Activated CD4-positive, alpha-beta memory T cell treated with anti-CD3 and anti-CD28 coated beads for 36 hours (primary cell): Measurements from ENCODE around the gene ABCC1. TPM values are rescaled to one million over a fixed set of nuclear protein-coding genes. Genes with fewer than 3 reads are reported as not detected.
A peak's percentile ranks its signal among the peaks of the same experiment; 100 is the strongest.

ENCODE experiments used
- CTCF ChIA-PET: fragments of 350-600 bp; sonication (Branson Sonifier 250); formaldehyde crosslinking; loops from one replicate; lab custom pipeline; 2021; ENCODE audit warnings: antibody characterized with exemption, inconsistent platforms; lab: Charles Lee
- POLR2A ChIA-PET: fragments of 350-600 bp; sonication (Branson Sonifier 250); formaldehyde crosslinking; loops from one replicate; lab custom pipeline; 2021; ENCODE audit warnings: antibody characterized with exemption; lab: Charles Lee
- DNase-seq: peaks from one replicate; pipeline ENCODE4 v3.0.0-alpha.2; 2020
- H3K27ac Mint-ChIP-seq: one replicate; pipeline ENCODE4 v1.8.0; 2021; ENCODE audit warnings: mixed read lengths
- H3K27me3 Mint-ChIP-seq: one replicate; pipeline ENCODE4 v1.8.0; 2021; ENCODE audit warnings: mixed read lengths
- H3K36me3 Mint-ChIP-seq: one replicate; pipeline ENCODE4 v1.8.0; 2021; ENCODE audit warnings: mixed read lengths
- H3K4me1 Mint-ChIP-seq: one replicate; pipeline ENCODE4 v1.8.0; 2021; ENCODE audit warnings: low read depth, mixed read lengths
- H3K4me3 Mint-ChIP-seq: one replicate; pipeline ENCODE4 v1.8.0; 2021; ENCODE audit warnings: mild to moderate bottlenecking, mixed read lengths
- H3K9me3 Mint-ChIP-seq: one replicate; pipeline ENCODE4 v1.8.0; 2021; ENCODE audit warnings: mixed read lengths
- intact Hi-C: fragments of 100-400 bp; cut with micrococcal nuclease; formaldehyde crosslinking; loops from one replicate; pipeline ENCODE4 v1.15.1; 2023
- total RNA-seq, 2 experiments: library from RNA; stranded (reverse); gene quantifications; one replicate each; pipeline ENCODE4 v1.2.3, GENCODE V29; 2021

Gene ABCC1
- total RNA-seq, 2 experiments from 2014 or later = 49.1 to 50.3 TPM

- CTCF ChIA-PET = no interaction called here
- peaks cover 48% of the 10 kb centered on the region for H3K36me3 Mint-ChIP-seq
Observed at GRCh38 chr16:16018705-16019104, 69.3 kb downstream of the ABCC1 start.

DNA sequence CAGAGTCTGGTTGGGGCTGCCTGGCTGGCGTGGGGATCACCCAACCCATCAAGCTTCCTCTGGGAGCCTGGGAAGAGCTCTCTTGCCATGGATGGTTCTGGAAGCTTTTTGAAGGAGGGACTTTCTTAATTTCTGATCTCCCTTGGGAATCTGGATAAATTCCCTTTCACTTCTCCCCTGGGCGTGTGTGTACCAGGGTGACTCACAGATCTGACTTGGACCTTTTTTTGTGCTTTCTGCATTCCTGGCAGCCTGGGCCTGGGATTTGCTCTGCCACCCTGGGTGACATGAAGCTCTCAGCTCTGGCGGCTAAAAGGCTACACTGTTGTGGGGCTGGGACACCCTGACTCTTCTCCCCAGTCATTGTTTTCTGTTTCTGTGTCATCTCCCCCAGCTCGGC lies 70.1 kb downstream of the ABCC1 start:
- no peak overlapping the region for H3K4me3 Mint-ChIP-seq
- intact Hi-C loops = no loop called here
- H3K4me1 Mint-ChIP-seq = peaks cover 26% of the 10 kb centered on the region
- peaks cover 50% of the 10 kb centered on the region for H3K36me3 Mint-ChIP-seq
- H3K27me3 Mint-ChIP-seq = no peaks in the 10 kb centered on the region
- H3K9me3 Mint-ChIP-seq = no peaks in the 10 kb centered on the region
- ChIA-PET POLR2A (no interaction called here), CTCF (no interaction called here)
- DNase-seq = no peak
- peak overlapping the region; percentile 8 for H3K27ac Mint-ChIP-seq

More at GRCh38 chr16:16018705-16019104, 69.3 kb downstream of the ABCC1 start:
- H3K27ac Mint-ChIP-seq = no peak overlapping the region
- no peak for DNase-seq
- intact Hi-C loops = no loop called here
- H3K4me1 Mint-ChIP-seq = peaks cover 18% of the 10 kb centered on the region
- no peaks in the 10 kb centered on the region for H3K27me3 Mint-ChIP-seq
- POLR2A ChIA-PET = no interaction called here
- no peaks in the 10 kb centered on the region for H3K9me3 Mint-ChIP-seq
- H3K4me3 Mint-ChIP-seq = no peak overlapping the region

DNA sequence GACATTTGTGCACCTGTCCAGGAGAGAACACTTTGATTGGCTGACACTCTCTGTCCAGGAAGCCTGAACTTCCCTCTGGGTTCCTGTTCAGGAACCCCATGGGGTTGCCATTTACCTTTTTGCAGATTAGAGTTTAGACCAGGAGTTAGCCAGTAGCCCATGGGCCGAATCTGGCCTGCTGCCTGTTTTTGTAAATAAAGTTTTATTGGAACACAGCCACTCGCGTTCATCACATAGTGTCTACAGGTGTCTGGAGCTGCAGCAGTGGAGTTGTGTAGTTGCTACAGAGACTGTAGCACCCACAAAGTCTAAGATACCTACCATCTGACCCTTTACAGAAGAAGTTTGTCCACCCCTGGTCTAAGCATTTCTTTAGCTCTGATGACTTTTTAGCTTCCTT lies 70.9 kb downstream of the ABCC1 start:
- intact Hi-C loops = no loop called here
- Mint-ChIP-seq H3K4me1 (peaks cover 34% of the 10 kb centered on the region), H3K27ac (no peak overlapping the region), H3K4me3 (no peak overlapping the region), H3K27me3 (no peaks in the 10 kb centered on the region), H3K9me3 (no peaks in the 10 kb centered on the region), H3K36me3 (peaks cover 47% of the 10 kb centered on the region)
- CTCF ChIA-PET = no interaction called here
- no peak for DNase-seq
- POLR2A ChIA-PET = interaction anchor here (0.6 kb wide), 1 partner anchor 14 kb away, joined by 3 read pairs; no protein-coding TSS in a partner anchor

DNA sequence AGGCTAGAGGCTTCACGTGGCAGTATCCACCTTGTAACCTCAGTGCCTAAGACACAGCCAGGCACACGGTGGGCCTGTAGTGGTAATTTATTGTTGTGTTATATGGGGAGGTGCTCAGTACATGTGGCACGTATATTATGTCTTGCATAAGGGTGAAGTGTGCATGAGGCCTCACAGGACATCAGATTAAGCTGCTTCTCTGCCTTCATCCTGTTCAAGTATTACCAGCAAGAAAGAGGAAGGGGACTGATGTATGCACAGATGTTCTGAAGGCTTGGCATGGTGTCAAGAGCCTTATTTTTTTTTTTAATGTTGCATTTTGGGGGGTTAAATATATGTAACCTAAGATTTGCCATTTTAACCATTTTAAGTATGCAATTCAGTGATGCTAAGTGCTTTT lies 71.6 kb downstream of the ABCC1 start:
- H3K27me3 Mint-ChIP-seq = no peaks in the 10 kb centered on the region
- H3K4me1 Mint-ChIP-seq = peaks cover 41% of the 10 kb centered on the region
- DNase-seq = no peak
- intact Hi-C loops = no loop called here
- no peak overlapping the region for H3K27ac Mint-ChIP-seq
- CTCF ChIA-PET = interaction anchor here (0.6 kb wide), 1 partner anchor 1420 kb away, joined by 3 read pairs; no protein-coding TSS in a partner anchor
- no peaks in the 10 kb centered on the region for H3K9me3 Mint-ChIP-seq
- no peak overlapping the region for H3K4me3 Mint-ChIP-seq
- H3K36me3 Mint-ChIP-seq = peaks cover 42% of the 10 kb centered on the region
- POLR2A ChIA-PET = interaction anchor here (0.6 kb wide), 1 partner anchor 15 kb away, joined by 3 read pairs; no protein-coding TSS in a partner anchor

DNA sequence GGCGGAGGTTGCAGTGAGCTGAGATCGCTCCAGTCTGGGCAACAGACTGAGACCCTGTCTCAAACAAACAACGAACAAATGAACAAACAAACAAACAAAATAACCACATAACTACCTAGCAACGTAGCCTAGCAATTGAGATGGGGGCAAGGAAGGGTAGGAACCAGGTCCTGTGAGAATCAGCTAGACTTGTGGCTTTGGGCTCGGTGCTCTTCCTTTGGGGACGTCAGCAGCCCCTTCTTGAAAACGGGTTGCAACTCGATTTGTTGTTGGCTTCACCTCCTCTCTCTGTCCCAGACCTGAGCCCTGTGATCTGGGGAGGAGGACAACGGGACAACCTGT lies 72.2 kb downstream of the ABCC1 start:
- ChIA-PET POLR2A (interaction anchor here (0.6 kb wide), 1 partner anchor 69 kb away, joined by 3 read pairs; no protein-coding TSS in a partner anchor), CTCF (no interaction called here)
- H3K27ac Mint-ChIP-seq = no peak overlapping the region
- H3K4me1 Mint-ChIP-seq = peaks cover 41% of the 10 kb centered on the region
- intact Hi-C loops = no loop called here
- H3K4me3 Mint-ChIP-seq = no peak overlapping the region
- no peaks in the 10 kb centered on the region for H3K27me3 Mint-ChIP-seq
- no peak for DNase-seq
- H3K9me3 Mint-ChIP-seq = no peaks in the 10 kb centered on the region
- H3K36me3 Mint-ChIP-seq = peaks cover 38% of the 10 kb centered on the region

- intact Hi-C loops = no loop called here
- Mint-ChIP-seq H3K9me3 (no peaks in the 10 kb centered on the region), H3K27ac (no peak overlapping the region), H3K36me3 (peaks cover 34% of the 10 kb centered on the region), H3K4me1 (peaks cover 44% of the 10 kb centered on the region), H3K4me3 (no peak overlapping the region), H3K27me3 (no peaks in the 10 kb centered on the region)
- CTCF ChIA-PET = interaction anchor here (0.7 kb wide), 1 partner anchor 110 kb away, joined by 3 read pairs; no protein-coding TSS in a partner anchor
- no peak for DNase-seq
- POLR2A ChIA-PET = interaction anchor here (0.6 kb wide), 1 partner anchor 70 kb away, joined by 3 read pairs; no protein-coding TSS in a partner anchor
Observed at GRCh38 chr16:16021988-16022682, 72.7 kb downstream of the ABCC1 start.

GRCh38 chr16:16022683-16023064 lies 73.3 kb downstream of the ABCC1 start:
- CTCF ChIA-PET = interaction anchor here (0.7 kb wide), 1 partner anchor 109 kb away, joined by 3 read pairs; no protein-coding TSS in a partner anchor
- Mint-ChIP-seq H3K36me3 (peaks cover 33% of the 10 kb centered on the region), H3K27ac (no peak overlapping the region), H3K4me3 (no peak overlapping the region), H3K4me1 (peaks cover 43% of the 10 kb centered on the region), H3K9me3 (no peaks in the 10 kb centered on the region), H3K27me3 (no peaks in the 10 kb centered on the region)
- intact Hi-C loops = no loop called here
- POLR2A ChIA-PET = no interaction called here
- DNase-seq = no peak

DNA sequence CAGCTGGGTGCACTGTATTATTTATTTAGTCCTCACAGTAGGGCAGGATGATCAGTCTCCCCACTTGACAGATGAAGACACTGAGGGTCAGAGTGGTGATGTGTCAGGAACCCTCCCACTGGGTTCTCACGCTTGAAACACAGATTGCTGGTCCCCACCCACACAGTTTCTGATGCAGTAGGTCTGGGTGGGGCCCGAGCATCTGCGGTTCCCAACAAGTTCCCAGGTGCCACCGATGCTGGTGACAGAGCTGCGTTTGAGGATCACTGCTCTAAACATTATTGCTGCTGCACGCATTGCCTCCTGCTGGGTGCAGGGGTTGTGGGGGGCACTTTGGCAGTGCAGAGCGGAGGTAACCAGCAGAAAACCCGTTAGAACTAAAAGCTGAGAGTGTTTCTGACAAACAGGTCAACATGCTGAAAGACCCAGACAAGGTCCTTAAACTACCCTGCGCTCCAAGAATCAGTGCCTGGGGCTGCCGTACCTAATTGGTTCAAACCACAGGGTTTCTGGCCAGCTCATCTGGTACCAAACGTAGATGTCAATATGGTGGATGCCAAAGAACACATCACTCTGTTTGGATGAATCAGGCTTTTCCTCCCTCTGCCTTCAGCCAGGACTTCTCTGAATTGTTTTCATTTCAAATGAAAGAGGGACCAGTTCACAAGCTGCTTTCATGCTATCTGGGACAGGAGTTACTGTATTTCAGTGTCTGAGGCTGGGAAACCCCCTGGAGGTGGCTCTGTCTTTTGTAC lies 76.0 kb downstream of the ABCC1 start:
- intact Hi-C loops = loop anchor here (1.0 to 2.0 kb wide), 5 partner anchors 64 to 435 kb away; partner anchors contain the start of gene CEP20
- POLR2A ChIA-PET = interaction anchor here (1.1 to 1.8 kb wide), 4 partner anchors 9 to 137 kb away, joined by 3 to 5 read pairs (median 4); partner anchors contain the start of gene CEP20
- no peaks in the 10 kb centered on the region for H3K27me3 Mint-ChIP-seq
- DNase-seq = peak; percentile 86
- peak overlapping the region; percentile 97 for H3K27ac Mint-ChIP-seq
- H3K4me1 Mint-ChIP-seq = peaks cover 37% of the 10 kb centered on the region
- CTCF ChIA-PET = interaction anchor here (0.7 to 1.3 kb wide), 4 partner anchors 16 to 150 kb away, joined by 3 to 4 read pairs (median 3); no protein-coding TSS in a partner anchor
- no peaks in the 10 kb centered on the region for H3K9me3 Mint-ChIP-seq
- peaks cover 13% of the 10 kb centered on the region for H3K36me3 Mint-ChIP-seq
- peak overlapping the region; percentile 52 for H3K4me3 Mint-ChIP-seq

DNA sequence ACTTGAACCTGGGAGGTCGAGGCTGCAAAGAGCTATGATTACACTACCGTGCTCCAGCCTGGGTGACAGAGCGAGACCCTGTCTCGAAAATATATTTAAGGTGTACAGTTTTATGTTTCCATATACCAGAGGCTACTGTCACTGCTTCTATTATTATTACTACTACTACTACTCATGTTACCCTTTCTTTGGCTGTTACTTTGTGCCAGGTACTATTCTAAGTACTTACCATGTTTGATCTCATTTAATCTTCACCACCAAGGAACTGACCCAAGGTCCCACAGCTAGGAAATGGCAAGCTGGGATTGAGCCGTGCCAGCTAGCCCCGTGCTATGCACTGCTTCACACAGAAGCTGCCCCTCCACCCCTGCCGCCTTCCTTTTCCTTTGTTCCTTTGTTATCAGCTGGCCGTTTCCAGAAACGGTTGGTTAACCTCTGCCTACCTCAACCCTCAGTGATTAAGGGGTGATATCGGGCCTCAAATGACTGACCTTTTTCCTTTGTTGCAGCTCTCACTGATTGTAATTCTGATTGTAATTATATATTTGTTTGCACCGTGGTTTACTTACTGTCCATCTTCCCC lies 78.4 kb downstream of the ABCC1 start:
- peaks cover 45% of the 10 kb centered on the region for H3K4me1 Mint-ChIP-seq
- DNase-seq = no peak
- no peak overlapping the region for H3K4me3 Mint-ChIP-seq
- ChIA-PET POLR2A (interaction anchor here (1.1 to 1.4 kb wide), 2 partner anchors 61 to 139 kb away, joined by 3 to 4 read pairs; partner anchors contain the start of gene CEP20), CTCF (interaction anchor here (1.3 kb wide), 1 partner anchor 155 kb away, joined by 3 read pairs; no protein-coding TSS in a partner anchor)
- no peak overlapping the region for H3K27ac Mint-ChIP-seq
- intact Hi-C loops = no loop called here
- H3K9me3 Mint-ChIP-seq = no peaks in the 10 kb centered on the region
- H3K27me3 Mint-ChIP-seq = no peaks in the 10 kb centered on the region
- H3K36me3 Mint-ChIP-seq = peaks cover 17% of the 10 kb centered on the region

- ChIA-PET CTCF (no interaction called here), POLR2A (interaction anchor here (1.1 to 1.4 kb wide), 2 partner anchors 62 to 140 kb away, joined by 3 to 4 read pairs; partner anchors contain the start of gene CEP20)
- peaks cover 14% of the 10 kb centered on the region for H3K36me3 Mint-ChIP-seq
- DNase-seq = no peak
- H3K4me1 Mint-ChIP-seq = peaks cover 47% of the 10 kb centered on the region
- intact Hi-C loops = no loop called here
- H3K9me3 Mint-ChIP-seq = no peaks in the 10 kb centered on the region
- no peak overlapping the region for H3K4me3 Mint-ChIP-seq
- H3K27ac Mint-ChIP-seq = no peak overlapping the region
- H3K27me3 Mint-ChIP-seq = no peaks in the 10 kb centered on the region
Observed at GRCh38 chr16:16028311-16028999, 79.0 kb downstream of the ABCC1 start.

DNA sequence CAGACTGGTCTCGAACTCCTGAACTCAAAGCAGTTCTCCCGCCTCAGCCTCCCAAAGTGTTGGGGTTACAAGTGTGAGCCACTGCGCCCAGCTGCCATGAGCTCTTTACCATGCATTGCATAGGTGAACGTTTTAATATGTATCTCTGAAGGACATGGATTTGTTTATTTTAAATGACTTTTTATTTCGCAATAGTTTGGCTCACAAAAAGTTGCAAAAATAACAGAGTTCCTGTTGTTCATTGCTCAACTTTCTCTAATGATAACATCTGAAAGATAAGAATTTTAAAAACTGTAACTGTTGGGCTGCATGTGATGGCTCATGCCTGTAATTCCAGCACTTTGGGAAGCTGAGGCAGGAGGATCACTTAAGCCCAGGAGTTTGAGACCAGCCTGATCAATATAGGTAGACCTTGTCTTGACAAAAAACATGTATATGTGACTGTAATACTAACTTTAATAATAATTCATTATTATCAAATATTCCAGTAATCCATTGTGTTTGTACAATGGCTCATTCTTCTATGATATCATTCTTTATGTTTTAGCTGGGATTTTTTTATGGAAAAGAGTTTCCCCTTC lies 80.1 kb downstream of the ABCC1 start:
- intact Hi-C loops = no loop called here
- Mint-ChIP-seq H3K9me3 (no peaks in the 10 kb centered on the region), H3K27me3 (no peaks in the 10 kb centered on the region), H3K27ac (no peak overlapping the region), H3K4me3 (no peak overlapping the region), H3K4me1 (peaks cover 42% of the 10 kb centered on the region), H3K36me3 (peaks cover 15% of the 10 kb centered on the region)
- ChIA-PET POLR2A (no interaction called here), CTCF (no interaction called here)
- DNase-seq = no peak
